ENCODE measurements around the gene EIF4E3. TPM values are rescaled to one million over a fixed set of nuclear protein-coding genes. Genes with fewer than 3 reads are reported as not detected.

EIF4E3 gene
- total and polyA plus RNA-seq, 2 of the 13 experiments (the other 11 are each of a cell fraction or from before 2014, with no cell fraction given) = 0.07 to 0.15 TPM

DNA sequence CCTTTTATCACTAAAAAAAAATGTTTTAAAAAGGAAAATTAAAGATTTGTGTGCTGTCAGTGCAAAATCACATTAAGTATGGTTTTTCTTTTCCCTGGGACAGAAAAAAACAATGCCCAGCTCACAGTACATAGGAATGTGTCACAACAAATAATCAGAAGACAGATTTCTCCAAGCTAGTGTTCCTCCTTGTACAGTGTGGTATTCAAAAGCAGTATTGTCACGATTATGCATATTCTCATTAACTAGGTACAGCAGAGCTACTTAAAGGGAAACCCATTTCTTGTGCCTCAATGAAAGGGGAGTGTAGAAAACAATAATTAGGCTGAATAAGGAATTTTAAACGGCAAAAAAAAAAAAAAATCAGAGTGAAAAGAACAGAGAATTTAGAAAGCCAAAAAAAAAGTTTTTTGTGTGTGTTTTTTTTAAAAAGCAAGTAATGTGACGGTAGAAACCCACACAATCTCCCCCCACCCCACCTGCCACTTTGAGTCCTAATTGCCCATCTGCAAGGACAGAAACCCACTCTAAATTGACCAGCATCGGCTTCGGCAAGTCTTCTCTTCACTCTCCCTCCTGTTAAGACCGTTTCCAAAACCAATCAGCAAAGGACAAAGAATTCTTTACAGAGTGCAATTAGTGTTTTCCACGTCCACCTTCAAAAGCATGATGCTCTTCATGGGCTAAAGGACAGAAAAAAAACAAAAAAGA lies 41.0 kb downstream of the EIF4E3 start:
- intact Hi-C loops (cut with micrococcal nuclease; ENCODE audit: unreplicated experiment) (no loop called here), in situ Hi-C loops (cut with HindIII; ENCODE audit: extremely low pct_ligation_motif_present, low pct_unique_long_range_greater_than_20kb) (no loop called here)
- TF ChIP-seq, protein P1, sequence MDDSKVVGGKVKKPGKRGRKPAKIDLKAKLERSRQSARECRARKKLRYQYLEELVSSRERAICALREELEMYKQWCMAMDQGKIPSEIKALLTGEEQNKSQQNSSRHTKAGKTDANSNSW (CRISPR knock-in tag; IDR thresholded peaks at IDR 0.05; ENCODE audit: borderline replicate concordance) = no peak
- TF ChIP-seq, protein P2, sequence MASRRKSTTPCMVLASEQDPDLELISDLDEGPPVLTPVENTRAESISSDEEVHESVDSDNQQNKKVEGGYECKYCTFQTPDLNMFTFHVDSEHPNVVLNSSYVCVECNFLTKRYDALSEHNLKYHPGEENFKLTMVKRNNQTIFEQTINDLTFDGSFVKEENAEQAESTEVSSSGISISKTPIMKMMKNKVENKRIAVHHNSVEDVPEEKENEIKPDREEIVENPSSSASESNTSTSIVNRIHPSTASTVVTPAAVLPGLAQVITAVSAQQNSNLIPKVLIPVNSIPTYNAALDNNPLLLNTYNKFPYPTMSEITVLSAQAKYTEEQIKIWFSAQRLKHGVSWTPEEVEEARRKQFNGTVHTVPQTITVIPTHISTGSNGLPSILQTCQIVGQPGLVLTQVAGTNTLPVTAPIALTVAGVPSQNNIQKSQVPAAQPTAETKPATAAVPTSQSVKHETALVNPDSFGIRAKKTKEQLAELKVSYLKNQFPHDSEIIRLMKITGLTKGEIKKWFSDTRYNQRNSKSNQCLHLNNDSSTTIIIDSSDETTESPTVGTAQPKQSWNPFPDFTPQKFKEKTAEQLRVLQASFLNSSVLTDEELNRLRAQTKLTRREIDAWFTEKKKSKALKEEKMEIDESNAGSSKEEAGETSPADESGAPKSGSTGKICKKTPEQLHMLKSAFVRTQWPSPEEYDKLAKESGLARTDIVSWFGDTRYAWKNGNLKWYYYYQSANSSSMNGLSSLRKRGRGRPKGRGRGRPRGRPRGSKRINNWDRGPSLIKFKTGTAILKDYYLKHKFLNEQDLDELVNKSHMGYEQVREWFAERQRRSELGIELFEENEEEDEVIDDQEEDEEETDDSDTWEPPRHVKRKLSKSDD (CRISPR knock-in tag; IDR thresholded peaks at IDR 0.05; ENCODE audit: low read depth) = no peak
- no peak for TF ChIP-seq POGZ (CRISPR knock-in tag; IDR thresholded peaks at IDR 0.05)
- TF ChIP-seq ZNF766 (CRISPR knock-in tag; IDR thresholded peaks at IDR 0.05; ENCODE audit: borderline replicate concordance) = no peak
- no peak for TF ChIP-seq ZBTB7B (CRISPR knock-in tag; IDR thresholded peaks at IDR 0.05)
- TF ChIP-seq, protein P3, sequence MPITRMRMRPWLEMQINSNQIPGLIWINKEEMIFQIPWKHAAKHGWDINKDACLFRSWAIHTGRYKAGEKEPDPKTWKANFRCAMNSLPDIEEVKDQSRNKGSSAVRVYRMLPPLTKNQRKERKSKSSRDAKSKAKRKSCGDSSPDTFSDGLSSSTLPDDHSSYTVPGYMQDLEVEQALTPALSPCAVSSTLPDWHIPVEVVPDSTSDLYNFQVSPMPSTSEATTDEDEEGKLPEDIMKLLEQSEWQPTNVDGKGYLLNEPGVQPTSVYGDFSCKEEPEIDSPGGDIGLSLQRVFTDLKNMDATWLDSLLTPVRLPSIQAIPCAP (CRISPR knock-in tag; IDR thresholded peaks at IDR 0.05; ENCODE audit: low read depth) = no peak
- TF ChIP-seq HNF4A (CRISPR knock-in tag; IDR thresholded peaks at IDR 0.05) = no peak
- no peak for TF ChIP-seq TEAD3 (CRISPR knock-in tag; optimal IDR thresholded peaks at IDR 0.05; ENCODE audit: borderline replicate concordance)
- no peak for TF ChIP-seq HNRNPUL1 (IDR thresholded peaks at IDR 0.05; ENCODE audit: low read depth, low read length)
- no peak for TF ChIP-seq MLLT10 (CRISPR knock-in tag; IDR thresholded peaks at IDR 0.05)
- TF ChIP-seq ZNF549 (CRISPR knock-in tag; IDR thresholded peaks at IDR 0.05) = no peak
- TF ChIP-seq NFKB2 (CRISPR knock-in tag; IDR thresholded peaks at IDR 0.05; ENCODE audit: borderline replicate concordance) = no peak
- no peak for TF ChIP-seq ATF7-NPFF (CRISPR knock-in tag; IDR thresholded peaks at IDR 0.05; ENCODE audit: low read depth)
- no peak overlapping the region for H3K9ac ChIP-seq (ENCODE audit: insufficient read depth, low read depth, low read length)
- no peaks in the 10 kb centered on the region for H3K4me1 ChIP-seq (ENCODE audit: insufficient read depth, low read length)
- CTCF ChIA-PET (ENCODE audit: low intra/inter-chr PET ratio, low total read pairs) = no interaction called here
- no peaks in the 10 kb centered on the region for H4K20me1 ChIP-seq (ENCODE audit: insufficient read depth, low read length)
- ATAC-seq (no peak), DNase-seq (ENCODE audit: low spot score) (no peak), FAIRE-seq (no peak)
- H3K79me2 ChIP-seq (ENCODE audit: insufficient read depth, low read length) = no peaks in the 10 kb centered on the region
- H3K4me3 ChIP-seq (replicated peaks in 1 of 3; ENCODE audit: insufficient read depth in 1 of 3, low read depth in 2 of 3, low read length in 3 of 3) = no peak overlapping the region
- POLR2A ChIA-PET = no interaction called here
- 42% methylated on average over 7 of the region's 7 CpGs for WGBS (ENCODE audit: low lambda C conversion rate)
- peaks cover 0 to 8% of the 10 kb centered on the region in 2 experiments; a peak in 2 of 5 replicates for H3K27me3 ChIP-seq (ENCODE audit: control insufficient read depth in 1 of 2, insufficient read depth in 2 of 2, low read length in 2 of 2)
- H3K4me2 ChIP-seq (ENCODE audit: low read depth, low read length) = no peak overlapping the region
- H3K9me3 ChIP-seq (ENCODE audit: low read length) = no peaks in the 10 kb centered on the region
- no peak overlapping the region for H3K27ac ChIP-seq (ENCODE audit: extremely low read length, insufficient read depth, low read length)
- H2AFZ ChIP-seq (ENCODE audit: low read length) = no peak overlapping the region
- no peaks in the 10 kb centered on the region for H3K36me3 ChIP-seq (replicated peaks in 1 of 2; ENCODE audit: control insufficient read depth in 1 of 2, insufficient read depth in 2 of 2, low read length in 2 of 2)
- BruUV-seq (replicated peaks) = no TSS peak

Data from HepG2 (cell line).